ENCODE results near the gene CEP68.
"Not testable (repeated sequence)": the region's sequence is repeated elsewhere in the genome, so short reads cannot be mapped to it uniquely, and the experiment has no call there.

DNA sequence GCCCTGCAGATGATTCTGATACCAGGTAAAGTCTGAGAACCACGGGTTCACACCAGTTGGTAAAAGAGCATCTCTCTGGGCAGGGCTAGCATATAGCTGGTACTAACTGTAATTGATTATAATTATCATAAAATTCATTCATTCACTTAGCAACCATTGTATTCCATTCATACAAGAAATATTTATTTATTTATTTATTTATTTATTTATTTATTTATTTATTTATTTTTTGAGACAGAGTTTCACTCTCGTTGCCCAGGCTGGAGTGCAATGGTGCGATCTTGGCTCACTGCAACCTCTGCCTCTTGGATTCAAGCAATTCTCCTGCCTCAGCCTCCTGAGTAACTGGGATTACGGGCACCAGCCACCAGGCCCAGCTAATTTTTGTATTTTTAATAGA is 22.5 kb upstream of the CEP68 start:
- TF ChIP-seq KDM5A (IDR thresholded peaks at IDR 0.05); POLR2A (IDR thresholded peaks at IDR 0.05; ENCODE audit: low read length); PBX3 (IDR thresholded peaks at IDR 0.05): not testable (repeated sequence)
- TF ChIP-seq, protein P1, sequence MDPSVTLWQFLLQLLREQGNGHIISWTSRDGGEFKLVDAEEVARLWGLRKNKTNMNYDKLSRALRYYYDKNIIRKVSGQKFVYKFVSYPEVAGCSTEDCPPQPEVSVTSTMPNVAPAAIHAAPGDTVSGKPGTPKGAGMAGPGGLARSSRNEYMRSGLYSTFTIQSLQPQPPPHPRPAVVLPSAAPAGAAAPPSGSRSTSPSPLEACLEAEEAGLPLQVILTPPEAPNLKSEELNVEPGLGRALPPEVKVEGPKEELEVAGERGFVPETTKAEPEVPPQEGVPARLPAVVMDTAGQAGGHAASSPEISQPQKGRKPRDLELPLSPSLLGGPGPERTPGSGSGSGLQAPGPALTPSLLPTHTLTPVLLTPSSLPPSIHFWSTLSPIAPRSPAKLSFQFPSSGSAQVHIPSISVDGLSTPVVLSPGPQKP (IDR thresholded peaks at IDR 0.05; ENCODE audit: low read depth, low read length), result not testable (repeated sequence)

All from A549 (cell line).